ENCODE data around the gene PCDHA1. TPM values are rescaled to one million over a fixed set of nuclear protein-coding genes. Genes with fewer than 3 reads are reported as not detected.

The PCDHA1 gene
- total and polyA plus RNA-seq, 2 of the 13 experiments (the other 11 are each of a cell fraction or from before 2014, with no cell fraction given) = not detected

DNA sequence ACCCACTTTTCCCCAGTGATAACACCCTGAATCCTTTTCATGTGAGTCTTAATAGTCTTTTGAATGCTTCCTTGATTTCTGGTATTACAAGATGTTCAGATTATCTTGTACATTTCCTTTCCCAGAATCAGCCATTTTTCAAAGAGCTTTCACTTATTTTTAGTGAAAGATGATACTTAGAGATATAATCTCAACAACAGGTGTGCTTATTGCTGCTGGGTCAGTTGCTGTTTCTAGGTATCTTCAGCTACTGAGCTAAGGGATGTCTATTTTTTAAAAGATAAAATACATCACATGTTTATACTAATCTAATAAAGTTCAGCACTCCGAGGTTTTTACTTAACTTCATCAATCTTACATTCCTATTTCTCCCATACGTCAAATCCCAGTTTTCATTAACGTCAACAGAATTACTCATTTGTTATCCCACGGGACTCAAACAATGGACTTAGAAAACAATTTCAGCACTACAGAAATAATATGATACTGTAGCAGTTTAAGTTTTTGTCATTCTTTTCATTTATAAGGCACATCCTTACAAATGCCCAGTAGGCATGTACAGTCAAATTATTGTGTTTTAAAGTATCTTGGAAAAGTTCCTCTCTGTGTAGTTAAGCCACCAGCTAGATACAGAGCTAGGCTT, 149.1 kb downstream of the PCDHA1 start:
- DNase-seq (ENCODE audit: low spot score) (no peak), ATAC-seq (no peak), FAIRE-seq (no peak)
- BruUV-seq (replicated peaks) = no TSS peak
- Histone ChIP-seq H3K36me3 (replicated peaks in 1 of 2; ENCODE audit: control insufficient read depth in 1 of 2, insufficient read depth in 2 of 2, low read length in 2 of 2) (no peaks in the 10 kb centered on the region), H3K4me1 (ENCODE audit: insufficient read depth, low read length) (no peaks in the 10 kb centered on the region), H3K9ac (ENCODE audit: insufficient read depth, low read depth, low read length) (no peak overlapping the region), H2AFZ (ENCODE audit: low read length) (no peak overlapping the region), H4K20me1 (ENCODE audit: insufficient read depth, low read length) (no peaks in the 10 kb centered on the region), H3K27me3 (ENCODE audit: control insufficient read depth in 1 of 2, insufficient read depth in 2 of 2, low read length in 2 of 2) (no peaks in the 10 kb centered on the region; a peak in 1 of 5 replicates), H3K4me3 (replicated peaks in 1 of 3; ENCODE audit: insufficient read depth in 1 of 3, low read depth in 2 of 3, low read length in 3 of 3) (no peak overlapping the region), H3K9me3 (ENCODE audit: low read length) (no peaks in the 10 kb centered on the region), H3K27ac (ENCODE audit: extremely low read length, insufficient read depth, low read length) (no peak overlapping the region), H3K4me2 (ENCODE audit: low read depth, low read length) (no peak overlapping the region), H3K79me2 (ENCODE audit: insufficient read depth, low read length) (no peaks in the 10 kb centered on the region)
- CTCF ChIA-PET (ENCODE audit: low intra/inter-chr PET ratio, low total read pairs) = no interaction called here
- intact Hi-C loops (cut with micrococcal nuclease; ENCODE audit: unreplicated experiment) = no loop called here
- whole genome bisulfite sequencing (ENCODE audit: low lambda C conversion rate) = 7% methylated on average over 4 of the region's 4 CpGs
- POLR2A ChIA-PET = no interaction called here
- TF ChIP-seq CAMTA2 (CRISPR knock-in tag; IDR thresholded peaks at IDR 0.05; ENCODE audit: borderline replicate concordance) (no peak), HIVEP1 (CRISPR knock-in tag; IDR thresholded peaks at IDR 0.05) (no peak), SMC3 (IDR thresholded peaks at IDR 0.05; ENCODE audit: low read length) (no peak), CEBPG (CRISPR knock-in tag; IDR thresholded peaks at IDR 0.05) (no peak), MAFG (CRISPR knock-in tag; IDR thresholded peaks at IDR 0.05) (no peak), BRD4 (CRISPR knock-in tag; IDR thresholded peaks at IDR 0.05) (no peak), NFE2L2 (IDR thresholded peaks at IDR 0.05; ENCODE audit: low read length) (no peak), ZNF160 (CRISPR knock-in tag; IDR thresholded peaks at IDR 0.05) (no peak), ZNF264 (CRISPR knock-in tag; IDR thresholded peaks at IDR 0.05) (no peak), ARID2 (CRISPR knock-in tag; IDR thresholded peaks at IDR 0.05; ENCODE audit: borderline replicate concordance) (no peak), ZIK1 (CRISPR knock-in tag; IDR thresholded peaks at IDR 0.05; ENCODE audit: borderline replicate concordance, low read depth) (no peak), HNF4G (IDR thresholded peaks at IDR 0.05; ENCODE audit: borderline replicate concordance, low read depth, low read length) (no peak), HNF4G (CRISPR knock-in tag; IDR thresholded peaks at IDR 0.05; ENCODE audit: borderline replicate concordance, low read depth) (no peak), KDM5A (IDR thresholded peaks at IDR 0.05; ENCODE audit: borderline replicate concordance, low read length) (no peak), ZNF430 (CRISPR knock-in tag; IDR thresholded peaks at IDR 0.05) (no peak)
- TF ChIP-seq, protein P1, sequence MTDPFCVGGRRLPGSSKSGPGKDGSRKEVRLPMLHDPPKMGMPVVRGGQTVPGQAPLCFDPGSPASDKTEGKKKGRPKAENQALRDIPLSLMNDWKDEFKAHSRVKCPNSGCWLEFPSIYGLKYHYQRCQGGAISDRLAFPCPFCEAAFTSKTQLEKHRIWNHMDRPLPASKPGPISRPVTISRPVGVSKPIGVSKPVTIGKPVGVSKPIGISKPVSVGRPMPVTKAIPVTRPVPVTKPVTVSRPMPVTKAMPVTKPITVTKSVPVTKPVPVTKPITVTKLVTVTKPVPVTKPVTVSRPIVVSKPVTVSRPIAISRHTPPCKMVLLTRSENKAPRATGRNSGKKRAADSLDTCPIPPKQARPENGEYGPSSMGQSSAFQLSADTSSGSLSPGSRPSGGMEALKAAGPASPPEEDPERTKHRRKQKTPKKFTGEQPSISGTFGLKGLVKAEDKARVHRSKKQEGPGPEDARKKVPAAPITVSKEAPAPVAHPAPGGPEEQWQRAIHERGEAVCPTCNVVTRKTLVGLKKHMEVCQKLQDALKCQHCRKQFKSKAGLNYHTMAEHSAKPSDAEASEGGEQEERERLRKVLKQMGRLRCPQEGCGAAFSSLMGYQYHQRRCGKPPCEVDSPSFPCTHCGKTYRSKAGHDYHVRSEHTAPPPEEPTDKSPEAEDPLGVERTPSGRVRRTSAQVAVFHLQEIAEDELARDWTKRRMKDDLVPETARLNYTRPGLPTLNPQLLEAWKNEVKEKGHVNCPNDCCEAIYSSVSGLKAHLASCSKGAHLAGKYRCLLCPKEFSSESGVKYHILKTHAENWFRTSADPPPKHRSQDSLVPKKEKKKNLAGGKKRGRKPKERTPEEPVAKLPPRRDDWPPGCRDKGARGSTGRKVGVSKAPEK (CRISPR knock-in tag; IDR thresholded peaks at IDR 0.05; ENCODE audit: borderline replicate concordance) = no peak
- TF ChIP-seq, protein P2, sequence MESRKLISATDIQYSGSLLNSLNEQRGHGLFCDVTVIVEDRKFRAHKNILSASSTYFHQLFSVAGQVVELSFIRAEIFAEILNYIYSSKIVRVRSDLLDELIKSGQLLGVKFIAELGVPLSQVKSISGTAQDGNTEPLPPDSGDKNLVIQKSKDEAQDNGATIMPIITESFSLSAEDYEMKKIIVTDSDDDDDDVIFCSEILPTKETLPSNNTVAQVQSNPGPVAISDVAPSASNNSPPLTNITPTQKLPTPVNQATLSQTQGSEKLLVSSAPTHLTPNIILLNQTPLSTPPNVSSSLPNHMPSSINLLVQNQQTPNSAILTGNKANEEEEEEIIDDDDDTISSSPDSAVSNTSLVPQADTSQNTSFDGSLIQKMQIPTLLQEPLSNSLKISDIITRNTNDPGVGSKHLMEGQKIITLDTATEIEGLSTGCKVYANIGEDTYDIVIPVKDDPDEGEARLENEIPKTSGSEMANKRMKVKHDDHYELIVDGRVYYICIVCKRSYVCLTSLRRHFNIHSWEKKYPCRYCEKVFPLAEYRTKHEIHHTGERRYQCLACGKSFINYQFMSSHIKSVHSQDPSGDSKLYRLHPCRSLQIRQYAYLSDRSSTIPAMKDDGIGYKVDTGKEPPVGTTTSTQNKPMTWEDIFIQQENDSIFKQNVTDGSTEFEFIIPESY (CRISPR knock-in tag; IDR thresholded peaks at IDR 0.05) = no peak
- in situ Hi-C loops (cut with HindIII; ENCODE audit: extremely low pct_ligation_motif_present, low pct_unique_long_range_greater_than_20kb) = no loop called here
